Measurements from ENCODE around the gene PRRG3. TPM values are rescaled to one million over a fixed set of nuclear protein-coding genes. Genes with fewer than 3 reads are reported as not detected.
A peak's percentile ranks its signal among the peaks of the same experiment; 100 is the strongest.

The PRRG3 gene
- total RNA-seq, 1 donor from 2014 or later = not detected

DNA sequence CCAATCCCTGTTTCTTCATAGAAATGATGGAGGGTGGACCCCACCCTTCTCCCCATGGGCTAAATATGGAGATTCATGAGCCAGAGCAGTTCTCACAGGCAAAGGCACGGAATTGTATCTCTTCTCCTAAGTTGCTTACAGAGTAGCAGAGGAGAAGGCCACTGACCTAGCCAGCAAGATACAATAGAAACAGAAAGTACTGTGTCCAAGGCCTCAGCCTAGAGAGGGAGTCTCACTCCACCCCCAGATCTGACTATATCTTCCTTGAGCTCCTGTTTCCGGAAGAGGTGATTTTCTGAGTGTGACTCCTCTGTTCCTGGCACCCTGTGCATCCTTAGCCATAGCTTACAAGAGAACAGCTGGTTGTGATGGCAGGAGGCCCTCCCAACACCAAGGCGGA lies 20.5 kb downstream of the PRRG3 start, which contains the start of gene FATE1:
Gene FATE1, plus strand, starts transcription at position 284 of the 400 bp plus-strand sequence. Its CDS starts 85 bp downstream, at position 369.
- no peak for DNase-seq
- Mint-ChIP-seq H3K9me3 (no peaks in the 10 kb centered on the region), H3K36me3 (ENCODE audit: low read depth) (no peaks in the 10 kb centered on the region), H3K4me1 (no peaks in the 10 kb centered on the region), H3K27ac (no peak within 1 kb of the TSS), H3K27me3 (no peaks in the 10 kb centered on the region), H3K4me3 (no peak within 1 kb of the TSS)
- intact Hi-C loops (cut with micrococcal nuclease) = no loop called here

DNA sequence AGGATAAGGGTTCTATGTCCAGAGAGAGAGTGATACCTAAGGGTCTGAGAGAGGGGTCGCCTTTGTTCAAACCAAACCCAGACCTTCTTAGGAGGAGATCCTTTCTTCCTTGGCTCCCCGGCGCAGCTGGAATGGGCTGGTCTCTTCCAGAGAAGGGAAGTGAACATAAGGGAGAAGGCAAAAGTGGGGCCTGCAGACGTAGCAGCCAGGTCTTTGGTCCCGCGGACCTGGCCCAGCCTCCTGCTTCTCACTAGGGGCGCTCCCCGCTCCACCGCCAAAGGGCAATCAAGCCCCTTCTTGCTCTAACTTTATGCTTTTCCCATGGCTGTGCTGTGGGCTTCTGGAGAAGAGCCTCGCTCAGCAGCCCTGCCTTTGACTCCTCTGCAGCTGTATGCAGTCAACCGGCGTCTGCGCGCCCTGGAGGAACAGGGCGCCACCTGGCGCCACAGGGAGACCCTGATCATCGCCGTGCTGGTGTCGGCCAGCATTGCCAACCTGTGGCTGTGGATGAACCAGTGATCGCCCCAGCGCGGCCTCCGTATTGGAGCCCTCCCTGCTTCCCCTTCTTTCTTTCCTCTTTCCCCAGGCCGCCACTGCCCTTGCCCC lies 27.1 kb downstream of the PRRG3 start:
- H3K4me1 Mint-ChIP-seq = no peaks in the 10 kb centered on the region
- H3K9me3 Mint-ChIP-seq = no peaks in the 10 kb centered on the region
- H3K4me3 Mint-ChIP-seq = no peak overlapping the region
- no peaks in the 10 kb centered on the region for H3K36me3 Mint-ChIP-seq (ENCODE audit: low read depth)
- no peak overlapping the region for H3K27ac Mint-ChIP-seq
- intact Hi-C loops (cut with micrococcal nuclease) = no loop called here
- H3K27me3 Mint-ChIP-seq = no peaks in the 10 kb centered on the region
- DNase-seq = peak; percentile 54

DNA sequence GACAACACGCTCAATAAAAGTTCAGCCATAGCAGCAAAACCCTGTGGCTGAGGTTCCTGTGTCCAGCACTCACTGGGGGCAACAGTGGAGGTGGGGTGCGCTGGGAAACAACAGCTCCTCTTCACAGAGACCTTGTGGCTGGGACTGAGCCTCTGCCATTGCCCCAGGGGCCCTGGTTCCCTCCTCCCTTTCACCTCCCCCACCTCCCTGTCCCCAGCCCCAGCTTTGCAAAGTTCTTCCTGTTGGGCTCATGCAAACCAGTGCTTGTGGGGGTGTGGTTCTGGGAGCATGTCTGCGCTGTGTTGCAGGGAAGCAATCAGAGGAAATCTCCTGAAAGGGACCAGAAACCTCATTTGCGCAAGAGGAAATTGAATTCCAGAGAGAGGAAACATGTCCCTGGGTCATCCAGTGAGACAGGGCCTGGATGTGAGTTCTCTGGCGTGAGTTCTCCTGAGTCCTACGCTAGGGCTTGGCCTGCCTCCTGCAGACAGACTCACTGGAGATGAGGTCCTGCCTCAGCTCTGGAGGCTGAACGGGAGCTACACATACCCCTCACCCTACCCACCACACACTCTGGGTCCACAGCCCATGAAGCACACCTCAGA lies 28.0 kb downstream of the PRRG3 start:
- no peak for DNase-seq
- no peaks in the 10 kb centered on the region for H3K9me3 Mint-ChIP-seq
- intact Hi-C loops (cut with micrococcal nuclease) = no loop called here
- H3K27me3 Mint-ChIP-seq = no peaks in the 10 kb centered on the region
- H3K36me3 Mint-ChIP-seq (ENCODE audit: low read depth) = no peaks in the 10 kb centered on the region
- no peak overlapping the region for H3K27ac Mint-ChIP-seq
- H3K4me1 Mint-ChIP-seq = no peaks in the 10 kb centered on the region
- H3K4me3 Mint-ChIP-seq = no peak overlapping the region

DNA sequence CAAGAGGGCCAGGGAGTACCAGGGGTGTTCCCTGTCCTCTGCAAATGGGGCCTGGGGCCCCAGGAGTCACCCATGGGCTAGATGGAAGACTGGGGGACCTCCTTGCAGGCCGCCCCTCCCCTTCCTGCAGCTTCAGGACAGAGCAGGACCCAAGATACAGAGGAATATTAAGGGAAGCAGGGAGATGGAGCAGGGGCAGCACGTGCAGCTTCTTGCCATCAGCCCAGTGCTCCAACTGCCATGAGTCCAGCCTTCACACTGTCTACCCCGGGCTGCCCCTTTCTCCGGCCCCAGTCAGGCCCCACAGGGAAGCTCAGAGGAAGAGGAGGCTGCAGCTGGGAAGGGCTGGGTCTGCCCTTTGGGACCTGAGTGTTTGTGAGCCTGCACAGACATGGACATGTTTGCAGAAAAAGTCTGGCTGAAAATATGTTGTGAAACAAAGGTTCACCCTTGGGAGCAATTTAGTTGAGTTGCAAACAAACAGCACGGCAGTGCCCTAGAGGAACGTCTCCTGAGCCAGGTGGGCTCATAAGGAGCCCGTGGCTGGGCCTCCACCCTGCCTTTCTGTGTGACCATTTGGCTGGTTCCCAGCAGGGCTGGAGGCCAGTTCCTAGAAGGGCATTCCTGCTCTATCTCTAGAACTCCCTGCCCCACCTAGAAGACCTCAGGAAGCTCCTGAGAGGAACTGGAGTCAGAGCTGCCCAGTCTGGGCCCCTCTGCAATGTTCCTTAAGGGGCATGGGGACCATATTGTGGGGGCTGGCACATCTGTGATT lies 29.5 kb downstream of the PRRG3 start:
- Mint-ChIP-seq H3K27ac (no peak overlapping the region), H3K9me3 (no peaks in the 10 kb centered on the region), H3K4me3 (no peak overlapping the region), H3K4me1 (no peaks in the 10 kb centered on the region), H3K36me3 (ENCODE audit: low read depth) (no peaks in the 10 kb centered on the region), H3K27me3 (no peaks in the 10 kb centered on the region)
- intact Hi-C loops (cut with micrococcal nuclease) = no loop called here
- no peak for DNase-seq

DNA sequence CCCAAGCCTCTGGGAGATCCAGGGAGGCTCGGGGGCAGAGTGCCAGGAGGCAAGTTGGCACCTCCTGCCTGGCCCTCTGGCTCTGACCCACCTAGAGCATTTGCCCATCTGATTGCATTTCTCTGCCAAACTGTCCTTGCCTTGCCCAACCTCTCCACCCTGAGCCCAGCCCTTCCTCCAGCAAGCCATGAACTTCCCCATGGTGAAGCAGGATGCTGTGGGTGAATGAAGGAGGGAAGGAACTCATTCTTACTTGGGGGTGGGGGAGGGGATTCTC lies 30.0 kb downstream of the PRRG3 start:
- H3K4me3 Mint-ChIP-seq = no peak overlapping the region
- DNase-seq = no peak
- H3K9me3 Mint-ChIP-seq = no peaks in the 10 kb centered on the region
- no peaks in the 10 kb centered on the region for H3K27me3 Mint-ChIP-seq
- H3K36me3 Mint-ChIP-seq (ENCODE audit: low read depth) = no peaks in the 10 kb centered on the region
- no peaks in the 10 kb centered on the region for H3K4me1 Mint-ChIP-seq
- intact Hi-C loops (cut with micrococcal nuclease) = no loop called here
- H3K27ac Mint-ChIP-seq = no peak overlapping the region

DNA sequence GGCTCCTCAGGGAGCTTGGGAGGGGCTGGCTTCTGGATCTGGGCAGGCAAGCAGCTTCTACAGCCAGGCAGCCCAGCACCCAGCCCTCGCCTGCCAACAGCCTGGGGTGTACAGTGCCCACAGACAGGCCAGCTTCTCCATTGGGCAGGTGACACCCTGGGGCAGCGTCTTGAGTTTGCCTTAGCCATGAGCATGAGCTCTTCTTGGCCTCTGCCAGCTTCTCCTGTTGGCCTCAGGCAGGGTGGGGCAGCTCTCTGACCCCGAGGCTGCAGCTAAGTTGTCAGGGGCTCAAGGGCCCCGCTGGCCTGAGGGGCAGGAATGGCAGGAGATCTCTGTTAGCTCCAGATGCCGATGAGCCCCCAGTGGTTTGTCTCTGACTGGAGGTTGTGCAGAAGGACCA lies 31.5 kb downstream of the PRRG3 start:
- H3K4me1 Mint-ChIP-seq = no peaks in the 10 kb centered on the region
- no peaks in the 10 kb centered on the region for H3K27me3 Mint-ChIP-seq
- DNase-seq = no peak
- H3K4me3 Mint-ChIP-seq = no peak overlapping the region
- H3K36me3 Mint-ChIP-seq (ENCODE audit: low read depth) = no peaks in the 10 kb centered on the region
- H3K27ac Mint-ChIP-seq = no peak overlapping the region
- intact Hi-C loops (cut with micrococcal nuclease) = no loop called here
- no peaks in the 10 kb centered on the region for H3K9me3 Mint-ChIP-seq

DNA sequence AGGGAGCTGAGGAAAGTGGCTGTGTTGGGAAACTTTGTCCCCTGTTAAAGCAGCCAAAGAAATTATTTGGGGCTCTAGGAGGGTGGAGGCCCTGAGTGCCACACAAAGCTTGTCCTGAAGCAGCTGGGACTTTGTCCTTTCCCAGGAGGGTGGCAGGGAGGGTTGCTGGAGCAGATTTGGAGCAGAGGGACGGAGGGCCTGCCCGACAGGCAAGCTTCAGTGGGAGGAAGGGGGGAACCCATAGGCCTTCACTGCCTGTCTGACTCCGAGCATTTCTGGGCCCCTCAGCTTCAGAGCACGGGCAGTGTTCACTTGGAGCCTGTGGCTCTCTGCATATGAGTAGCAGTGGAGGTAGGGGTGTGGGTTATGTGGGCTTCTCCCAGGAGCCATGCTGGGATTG lies 32.1 kb downstream of the PRRG3 start:
- Mint-ChIP-seq H3K27me3 (no peaks in the 10 kb centered on the region), H3K4me1 (no peaks in the 10 kb centered on the region), H3K4me3 (no peak overlapping the region), H3K36me3 (ENCODE audit: low read depth) (no peaks in the 10 kb centered on the region), H3K27ac (no peak overlapping the region), H3K9me3 (no peaks in the 10 kb centered on the region)
- no peak for DNase-seq
- intact Hi-C loops (cut with micrococcal nuclease) = no loop called here

DNA sequence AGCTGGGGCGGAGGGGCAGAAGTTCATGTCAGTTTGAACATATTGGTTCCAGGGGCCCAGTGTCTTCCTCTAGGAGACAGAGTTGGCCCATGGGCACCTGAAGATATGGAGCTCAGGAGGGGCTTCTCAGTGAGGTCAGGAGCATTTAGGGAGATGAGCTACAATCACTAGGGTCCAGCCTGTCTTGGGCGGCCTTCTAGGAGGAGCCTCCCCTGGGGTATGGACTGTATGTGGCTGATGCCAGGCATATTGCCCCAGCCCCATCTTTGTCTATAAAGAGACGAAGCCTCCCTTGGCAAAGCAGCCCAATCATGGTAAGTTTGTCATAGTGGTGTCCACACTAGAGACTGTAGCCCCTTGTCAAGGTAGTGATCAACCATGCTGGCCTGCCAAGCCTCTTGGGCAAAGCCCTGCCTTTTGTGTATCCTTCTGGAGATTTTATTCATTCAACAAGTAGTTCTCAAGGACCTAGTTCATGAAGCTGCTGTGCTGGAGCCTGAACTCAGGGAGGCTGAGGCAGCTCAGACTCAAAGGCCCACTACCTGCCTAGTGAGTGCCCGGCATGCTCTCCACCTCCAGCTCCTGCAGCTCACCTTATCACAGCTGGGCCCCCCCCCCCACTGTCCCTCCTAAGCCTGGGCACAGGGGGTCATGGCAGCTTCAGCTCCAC lies 33.9 kb downstream of the PRRG3 start:
- Mint-ChIP-seq H3K4me1 (no peaks in the 10 kb centered on the region), H3K27ac (no peak overlapping the region), H3K27me3 (no peaks in the 10 kb centered on the region), H3K9me3 (no peaks in the 10 kb centered on the region), H3K4me3 (no peak overlapping the region), H3K36me3 (ENCODE audit: low read depth) (no peaks in the 10 kb centered on the region)
- no peak for DNase-seq
- intact Hi-C loops (cut with micrococcal nuclease) = no loop called here

DNA sequence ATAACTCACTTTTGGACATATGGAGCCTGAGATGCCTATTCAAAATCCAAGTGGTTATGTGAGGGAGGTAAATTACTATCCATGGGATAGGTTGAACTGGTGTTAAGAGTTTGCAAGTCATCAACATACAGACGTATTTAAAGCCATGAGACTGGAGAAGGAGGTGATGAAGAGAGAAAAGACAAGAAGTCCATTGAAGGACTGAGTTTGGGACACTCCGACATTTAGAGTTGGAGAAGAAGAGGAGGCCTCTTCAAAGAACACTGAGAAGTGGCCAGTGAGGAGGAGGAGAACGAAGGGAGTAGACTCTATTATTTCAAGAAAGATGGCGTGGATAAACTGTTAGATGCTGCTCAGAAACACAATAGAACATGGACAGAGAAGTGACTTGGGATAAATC lies 39.2 kb downstream of the PRRG3 start, which contains the start of gene CNGA2:
Gene CNGA2, plus strand, starts transcription at position 301 of the 400 bp plus-strand sequence. CDS start 3,738 bp downstream, outside the sequence.
- DNase-seq = no peak
- H3K9me3 Mint-ChIP-seq = no peaks in the 10 kb centered on the region
- intact Hi-C loops (cut with micrococcal nuclease) = no loop called here
- no peak within 1 kb of the TSS for H3K27ac Mint-ChIP-seq
- no peak within 1 kb of the TSS for H3K4me3 Mint-ChIP-seq
- no peaks in the 10 kb centered on the region for H3K36me3 Mint-ChIP-seq (ENCODE audit: low read depth)
- no peaks in the 10 kb centered on the region for H3K27me3 Mint-ChIP-seq
- H3K4me1 Mint-ChIP-seq = no peaks in the 10 kb centered on the region

DNA sequence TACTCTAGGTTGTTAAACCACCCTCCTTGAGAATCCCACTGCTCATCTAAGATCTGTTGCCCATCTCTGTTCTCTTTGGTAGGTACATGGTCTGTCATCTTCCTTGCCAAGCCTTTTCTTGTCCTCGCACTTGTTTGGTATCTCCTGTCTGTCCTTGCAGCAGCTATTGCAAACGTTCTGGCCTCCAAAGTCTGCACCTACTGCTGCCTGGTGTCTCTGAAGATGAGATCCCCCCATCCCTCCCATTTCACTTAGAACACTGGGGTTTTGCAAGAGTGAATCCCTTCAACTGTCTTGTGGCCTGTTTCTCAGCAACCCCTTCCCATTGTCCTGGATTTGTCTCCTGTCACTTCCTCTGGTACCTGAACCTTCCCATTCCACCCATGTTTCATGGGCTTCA lies 40.0 kb downstream of the PRRG3 start:
- intact Hi-C loops (cut with micrococcal nuclease) = no loop called here
- Mint-ChIP-seq H3K27me3 (no peaks in the 10 kb centered on the region), H3K27ac (no peak overlapping the region), H3K36me3 (ENCODE audit: low read depth) (no peaks in the 10 kb centered on the region), H3K4me3 (no peak overlapping the region), H3K9me3 (no peaks in the 10 kb centered on the region), H3K4me1 (no peaks in the 10 kb centered on the region)
- DNase-seq = no peak

DNA sequence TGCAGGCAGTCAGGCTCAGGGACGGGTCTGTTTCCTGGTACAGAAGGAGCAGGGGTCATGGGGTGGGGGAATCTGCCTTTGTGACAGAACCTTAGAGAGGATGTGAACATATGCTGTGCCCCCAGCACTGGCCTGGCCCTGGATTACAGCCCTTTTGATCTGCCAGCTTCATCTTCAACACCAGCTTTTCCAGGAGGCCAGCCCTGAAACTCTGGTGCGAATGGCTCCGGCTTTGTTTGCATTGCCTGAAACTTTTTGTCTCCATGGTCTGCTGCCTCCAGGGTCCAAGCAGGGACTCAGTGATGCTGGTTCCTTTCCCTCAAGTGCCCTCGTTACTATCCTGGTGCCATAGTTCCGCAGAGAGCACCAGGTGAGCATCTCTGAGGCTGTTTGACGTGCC lies 41.4 kb downstream of the PRRG3 start:
- H3K9me3 Mint-ChIP-seq = no peaks in the 10 kb centered on the region
- H3K4me1 Mint-ChIP-seq = no peaks in the 10 kb centered on the region
- H3K4me3 Mint-ChIP-seq = no peak overlapping the region
- H3K27ac Mint-ChIP-seq = no peak overlapping the region
- no peaks in the 10 kb centered on the region for H3K27me3 Mint-ChIP-seq
- intact Hi-C loops (cut with micrococcal nuclease) = no loop called here
- no peak for DNase-seq
- H3K36me3 Mint-ChIP-seq (ENCODE audit: low read depth) = no peaks in the 10 kb centered on the region

DNA sequence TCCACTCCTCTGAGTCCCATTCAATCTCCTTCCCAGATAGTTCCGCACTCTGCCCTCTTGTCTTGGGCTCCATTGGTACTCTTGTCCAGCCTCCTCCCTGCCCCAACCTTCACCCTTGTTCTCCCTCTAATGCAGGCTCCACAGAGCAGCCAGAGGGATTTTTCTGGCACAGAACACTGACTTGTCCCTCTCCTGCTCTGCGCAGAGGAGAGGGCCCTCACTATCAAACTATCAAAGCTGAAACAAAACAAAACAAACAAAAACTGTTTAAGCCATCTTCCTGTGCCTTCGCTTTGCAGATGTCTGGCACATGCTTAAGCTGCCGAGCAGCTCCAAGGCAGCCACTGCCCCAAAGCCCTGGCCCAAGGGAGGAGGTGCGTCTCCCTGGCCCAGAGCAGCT lies 42.2 kb downstream of the PRRG3 start:
- no peak overlapping the region for H3K4me3 Mint-ChIP-seq
- intact Hi-C loops (cut with micrococcal nuclease) = no loop called here
- no peak overlapping the region for H3K27ac Mint-ChIP-seq

DNA sequence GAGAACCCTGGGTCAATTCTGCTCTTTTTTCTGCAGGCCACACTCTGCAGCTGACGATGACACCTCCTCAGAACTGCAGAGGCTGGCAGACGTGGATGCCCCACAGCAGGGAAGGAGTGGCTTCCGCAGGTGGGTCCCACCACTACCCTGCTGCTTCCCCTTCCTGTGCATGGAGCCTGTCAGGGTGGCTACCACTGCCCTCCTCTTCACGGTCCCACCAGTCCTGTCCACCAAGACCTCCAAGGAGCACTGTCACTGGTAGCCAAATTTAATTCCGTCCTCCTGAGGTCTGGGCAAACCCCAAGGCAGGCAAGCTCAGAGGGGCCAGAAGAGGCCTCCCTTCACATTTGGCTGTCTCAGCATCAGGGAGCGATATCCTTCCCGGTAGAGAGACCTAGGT lies 43.5 kb downstream of the PRRG3 start:
- Mint-ChIP-seq H3K27ac (no peak overlapping the region), H3K4me1 (no peaks in the 10 kb centered on the region), H3K4me3 (no peak overlapping the region), H3K36me3 (ENCODE audit: low read depth) (no peaks in the 10 kb centered on the region), H3K27me3 (no peaks in the 10 kb centered on the region), H3K9me3 (no peaks in the 10 kb centered on the region)
- no peak for DNase-seq
- intact Hi-C loops (cut with micrococcal nuclease) = no loop called here

More for the DNA sequence above, 42.2 kb downstream of the PRRG3 start:
- Mint-ChIP-seq H3K9me3 (no peaks in the 10 kb centered on the region), H3K36me3 (ENCODE audit: low read depth) (no peaks in the 10 kb centered on the region), H3K4me1 (no peaks in the 10 kb centered on the region), H3K27me3 (no peaks in the 10 kb centered on the region)
- DNase-seq = no peak

DNA sequence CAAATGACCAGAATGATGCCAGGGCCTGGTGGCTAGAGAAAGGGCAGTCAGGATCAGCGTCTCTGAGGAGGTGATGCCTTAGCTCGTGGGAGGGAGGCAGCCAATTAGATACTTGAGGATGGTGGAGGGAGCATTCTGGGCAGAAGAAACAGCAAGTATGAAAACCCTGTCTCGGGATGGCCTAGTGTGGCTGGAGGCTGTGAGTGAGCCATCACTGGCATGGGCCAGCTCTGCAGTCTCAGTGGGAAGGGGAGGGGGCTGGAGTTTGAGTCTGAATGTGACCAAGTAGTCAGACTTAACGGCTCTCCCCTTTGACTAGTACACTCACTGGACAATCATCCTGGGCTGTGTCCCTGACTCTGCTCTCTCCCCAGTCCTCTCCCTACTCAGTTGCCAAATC lies 46.3 kb downstream of the PRRG3 start:
- Mint-ChIP-seq H3K36me3 (ENCODE audit: low read depth) (no peaks in the 10 kb centered on the region), H3K27ac (no peak overlapping the region), H3K27me3 (no peaks in the 10 kb centered on the region), H3K9me3 (no peaks in the 10 kb centered on the region), H3K4me1 (no peaks in the 10 kb centered on the region), H3K4me3 (no peak overlapping the region)
- intact Hi-C loops (cut with micrococcal nuclease) = no loop called here
- no peak for DNase-seq

Measured in activated CD4-positive, alpha-beta T cell treated with anti-CD3 and anti-CD28 coated beads, Interleukin-2, amount 10 ng/mL, durations not matched to agents 24 days and 14 days (primary cell).